Testis (tissue), 3 donors: ENCODE data around the gene PORCN. TPM values are rescaled to one million over a fixed set of nuclear protein-coding genes. Genes with fewer than 3 reads are reported as not detected.

Experiments
- DNase-seq: peaks from one replicate; pipeline ENCODE4 v3.0.0-alpha.2; 2019
- H3K27ac ChIP-seq, 2 donors: fragments of 200-600 bp; sonication (generic); one replicate each; pipeline ENCODE4 v1.5.1; 2019
- H3K27me3 ChIP-seq: fragments of 200-600 bp; sonication (generic); one replicate; pipeline ENCODE4 v1.5.1; 2019
- H3K36me3 ChIP-seq: fragments of 200-600 bp; sonication (generic); one replicate; pipeline ENCODE4 v1.5.1; 2017; ENCODE audit warnings: low read depth; ENCODE audit errors: missing control alignments
- H3K4me1 ChIP-seq: fragments of 200-600 bp; sonication (generic); one replicate; pipeline ENCODE4 v1.5.1; 2019
- H3K4me3 ChIP-seq, 2 donors: fragments of 200-600 bp; sonication (generic); one replicate each; pipeline ENCODE4 v1.5.1; 2017 to 2019
- H3K9me3 ChIP-seq: fragments of 200-600 bp; sonication (generic); one replicate; pipeline ENCODE4 v1.5.1; 2017
- CTCF ChIP-seq, 3 experiments: fragments of 450-650 bp in 2 of 3; fragments of 200-600 bp in 1 of 3; sonication (generic) in 1 of 3; IDR thresholded peaks; one replicate each; pipeline ENCODE4 v1.5.1; 2016 to 2019; ENCODE audit warnings: antibody characterized with exemption in 3 of 3, mild to moderate bottlenecking in 2 of 3, moderate library complexity in 1 of 3
- POLR2A ChIP-seq: fragments of 450-650 bp; IDR thresholded peaks from one replicate; pipeline ENCODE4 v1.6.1; 2017; ENCODE audit warnings: antibody characterized with exemption, mild to moderate bottlenecking, moderate library complexity
- WGBS, 2 donors: methylation state at CpG; one replicate each; pipeline ENCODE4 v1.1.5; 2018; 5-methylcytosine and 5-hydroxymethylcytosine counted together
- intact Hi-C: fragments of 100-400 bp; cut with DNase I; formaldehyde crosslinking; loops from one replicate; pipeline ENCODE4 v1.15.1; 2023; ENCODE audit warnings: low total_unique reads
- polyA plus RNA-seq: library from polyadenylated mRNA; stranded (reverse); fragments of 350-450 nt; fragmentation: Illumina TruSeq; extraction: RNeasy Lipid Tissue Mini Kit (QIAGEN cat#74804); gene quantifications from one replicate; pipeline ENCODE4 v1.2.3, GENCODE V29; 2014; ENCODE audit warnings: low read depth, low replicate concordance; ENCODE audit not compliant: insufficient read depth
- total RNA-seq, 2 donors: library from RNA; depleted of rRNA; stranded (reverse); fragments of >200 nt; gene quantifications; one replicate each; pipeline ENCODE4 v1.2.3, GENCODE V29; 2016

Gene PORCN
- total and polyA plus RNA-seq, 3 donors from 2014 or later: 25.0 to 110 (median 58.7) TPM

- H3K27ac ChIP-seq: no peak overlapping the region
- WGBS, 2 donors: 73 to 86% methylated on average over 4 of the region's 4 CpGs
- H3K9me3 ChIP-seq: no peaks in the 10 kb centered on the region
- no peaks in the 10 kb centered on the region for H3K27me3 ChIP-seq
- H3K4me1 ChIP-seq: no peaks in the 10 kb centered on the region
- no peak for DNase-seq
- H3K36me3 ChIP-seq: no peaks in the 10 kb centered on the region
- TF ChIP-seq CTCF (IDR thresholded peaks at IDR 0.05) (peak in 1 of 3 experiments; percentile 13), POLR2A (no peak)
- no peak overlapping the region for H3K4me3 ChIP-seq
- intact Hi-C loops: no loop called here
Observed at GRCh38 chrX:48511560-48511959, 2.8 kb downstream of the PORCN start.

- Histone ChIP-seq H3K9me3 (no peaks in the 10 kb centered on the region), H3K4me3 (no peak overlapping the region), H3K36me3 (no peaks in the 10 kb centered on the region), H3K27ac (no peak overlapping the region), H3K4me1 (no peaks in the 10 kb centered on the region), H3K27me3 (no peaks in the 10 kb centered on the region)
- intact Hi-C loops: no loop called here
- no peak for DNase-seq
- TF ChIP-seq POLR2A (no peak), CTCF (IDR thresholded peaks at IDR 0.05) (no peak)
- 95 to 98% methylated on average over 11 to 18 of the region's 20 CpGs for WGBS, 2 donors
Observed at GRCh38 chrX:48512371-48512935, 3.7 kb downstream of the PORCN start.

GRCh38 chrX:48513670-48514069 is 4.9 kb downstream of the PORCN start:
- TF ChIP-seq CTCF (IDR thresholded peaks at IDR 0.05) (no peak), POLR2A (no peak)
- Histone ChIP-seq H3K9me3 (no peaks in the 10 kb centered on the region), H3K4me1 (no peaks in the 10 kb centered on the region), H3K27me3 (no peaks in the 10 kb centered on the region), H3K4me3 (no peak overlapping the region), H3K36me3 (no peaks in the 10 kb centered on the region), H3K27ac (no peak overlapping the region)
- WGBS, 2 donors: 86% methylated on average over 3 of the region's 4 CpGs; no CpG with 5 or more reads in 1 of the 2 donors
- intact Hi-C loops: no loop called here
- DNase-seq: no peak

GRCh38 chrX:48514126-48514806 is 5.5 kb downstream of the PORCN start:
- Histone ChIP-seq H3K36me3 (no peaks in the 10 kb centered on the region), H3K27ac (no peak overlapping the region), H3K9me3 (no peaks in the 10 kb centered on the region), H3K27me3 (no peaks in the 10 kb centered on the region), H3K4me1 (no peaks in the 10 kb centered on the region), H3K4me3 (no peak overlapping the region)
- 84 to 92% methylated on average over 7 to 16 of the region's 16 CpGs for WGBS, 2 donors
- TF ChIP-seq CTCF (IDR thresholded peaks at IDR 0.05): no peak
- TF ChIP-seq POLR2A: no peak
- intact Hi-C loops: no loop called here
- DNase-seq: no peak
